ENCODE measurements around the gene BBS9. TPM values are rescaled to one million over a fixed set of nuclear protein-coding genes. Genes with fewer than 3 reads are reported as not detected.

The BBS9 gene
- total and polyA plus RNA-seq, 2 donors (not counting 1 experiment from before 2014, with no cell fraction given) = 8.4 to 45.2 TPM

- no CpG with 5 or more reads among the region's 2 CpGs for WGBS (ENCODE audit: insufficient coverage)
- peaks cover 0 to 11% of the 10 kb centered on the region in 2 experiments for H3K36me3 ChIP-seq (replicated peaks in 1 of 2; ENCODE audit: control extremely low read depth in 1 of 2, control insufficient read depth in 1 of 2, extremely low read depth in 1 of 2, insufficient read depth in 2 of 2, low read length in 1 of 2)
- H3K4me3 ChIP-seq (ENCODE audit: control extremely low read depth in 1 of 5, extremely low read depth in 1 of 5, insufficient read depth in 1 of 5, low read depth in 2 of 5, low read length in 4 of 5) = no peak overlapping the region
- no peaks in the 10 kb centered on the region for H3K79me2 ChIP-seq (ENCODE audit: control insufficient read depth, insufficient read depth, low read length)
- H4K20me1 ChIP-seq (ENCODE audit: control insufficient read depth, insufficient read depth, low read length, poor library complexity, severe bottlenecking) = no peaks in the 10 kb centered on the region
- H2AFZ ChIP-seq (ENCODE audit: insufficient read depth, low read depth, low read length, poor library complexity, severe bottlenecking) = no peak overlapping the region
- H3K27me3 ChIP-seq (replicated peaks in 1 of 4; ENCODE audit: control extremely low read depth in 1 of 4, control insufficient read depth in 3 of 4, insufficient read depth in 4 of 4, low read length in 3 of 4) = no peaks in the 10 kb centered on the region
- ChIA-PET CTCF (interaction anchor here (0.6 to 1.5 kb wide), 2 partner anchors 11 to 753 kb away, joined by 3 read pairs; no protein-coding TSS in a partner anchor), POLR2A (no interaction called here)
- Mint-ChIP-seq H3K27ac (no peak overlapping the region), H3K4me3 (no peak overlapping the region), H3K9me3 (ENCODE audit: insufficient read depth) (no peaks in the 10 kb centered on the region), H3K4me1 (no peaks in the 10 kb centered on the region), H3K27me3 (no peaks in the 10 kb centered on the region)
- ATAC-seq (ENCODE audit: low read depth) = no peak
- H3K4me1 ChIP-seq (ENCODE audit: control insufficient read depth in 2 of 2, insufficient read depth in 2 of 2, low read length in 2 of 2) = no peaks in the 10 kb centered on the region
- H3K4me2 ChIP-seq (replicated peaks; ENCODE audit: low read depth, low read length, poor library complexity, severe bottlenecking) = no peak overlapping the region
- intact Hi-C loops (cut with micrococcal nuclease) = no loop called here
- peaks cover 0 to 11% (median 0%) of the 10 kb centered on the region in 3 donors for H3K9me3 ChIP-seq (ENCODE audit: control extremely low read depth in 1 of 3, control insufficient read depth in 2 of 3, insufficient read depth in 1 of 3, low read length in 2 of 3)
- TF ChIP-seq EZH2 (IDR thresholded peaks at IDR 0.05; ENCODE audit: borderline replicate concordance, insufficient read depth, low read depth, low read length, poor library complexity, severe bottlenecking) (no peak), CTCF (IDR thresholded peaks at IDR 0.05) (no peak)
- DNase-seq = no peak
- H3K9ac ChIP-seq (ENCODE audit: low read length) = no peak overlapping the region
- H3K27ac ChIP-seq (ENCODE audit: low read length in 2 of 2) = no peak overlapping the region
Measured at GRCh38 chr7:33179519-33179918, 50.2 kb downstream of the BBS9 start.

- no peaks in the 10 kb centered on the region for H3K27me3 Mint-ChIP-seq
- no peak overlapping the region for H3K27ac ChIP-seq (ENCODE audit: low read length in 2 of 2)
- TF ChIP-seq CTCF (IDR thresholded peaks at IDR 0.05) = no peak
- TF ChIP-seq EZH2 (IDR thresholded peaks at IDR 0.05; ENCODE audit: borderline replicate concordance, insufficient read depth, low read depth, low read length, poor library complexity, severe bottlenecking) = no peak
- H3K4me1 Mint-ChIP-seq = no peaks in the 10 kb centered on the region
- no peaks in the 10 kb centered on the region for H3K79me2 ChIP-seq (ENCODE audit: control insufficient read depth, insufficient read depth, low read length)
- H3K4me2 ChIP-seq (replicated peaks; ENCODE audit: low read depth, low read length, poor library complexity, severe bottlenecking) = no peak overlapping the region
- peaks cover 0 to 4% of the 10 kb centered on the region in 2 experiments for H3K36me3 ChIP-seq (replicated peaks in 1 of 2; ENCODE audit: control extremely low read depth in 1 of 2, control insufficient read depth in 1 of 2, extremely low read depth in 1 of 2, insufficient read depth in 2 of 2, low read length in 1 of 2)
- no peaks in the 10 kb centered on the region for H3K4me1 ChIP-seq (ENCODE audit: control insufficient read depth in 2 of 2, insufficient read depth in 2 of 2, low read length in 2 of 2)
- WGBS (ENCODE audit: insufficient coverage) = 95% methylated on average over 2 of the region's 2 CpGs
- no peak for DNase-seq
- H3K27me3 ChIP-seq (replicated peaks in 1 of 4; ENCODE audit: control extremely low read depth in 1 of 4, control insufficient read depth in 3 of 4, insufficient read depth in 4 of 4, low read length in 3 of 4) = no peaks in the 10 kb centered on the region
- no peak for ATAC-seq (ENCODE audit: low read depth)
- H3K9me3 ChIP-seq (ENCODE audit: control extremely low read depth in 1 of 3, control insufficient read depth in 2 of 3, insufficient read depth in 1 of 3, low read length in 2 of 3) = peaks cover 0 to 11% (median 0%) of the 10 kb centered on the region in 3 donors
- H3K4me3 ChIP-seq (ENCODE audit: control extremely low read depth in 1 of 5, extremely low read depth in 1 of 5, insufficient read depth in 1 of 5, low read depth in 2 of 5, low read length in 4 of 5) = no peak overlapping the region
- ChIA-PET CTCF (interaction anchor here (0.7 to 1.9 kb wide), 7 partner anchors 9 to 750 kb away, joined by 3 to 15 read pairs (median 3); no protein-coding TSS in a partner anchor), POLR2A (no interaction called here)
- no peak overlapping the region for H3K4me3 Mint-ChIP-seq
- no peaks in the 10 kb centered on the region for H4K20me1 ChIP-seq (ENCODE audit: control insufficient read depth, insufficient read depth, low read length, poor library complexity, severe bottlenecking)
- no peak overlapping the region for H3K9ac ChIP-seq (ENCODE audit: low read length)
- intact Hi-C loops (cut with micrococcal nuclease) = no loop called here
- H3K9me3 Mint-ChIP-seq (ENCODE audit: insufficient read depth) = no peaks in the 10 kb centered on the region
- no peak overlapping the region for H3K27ac Mint-ChIP-seq
- no peak overlapping the region for H2AFZ ChIP-seq (ENCODE audit: insufficient read depth, low read depth, low read length, poor library complexity, severe bottlenecking)
Measured at GRCh38 chr7:33183504-33183903, 54.1 kb downstream of the BBS9 start.

Data from B cell (primary cell).